Fibroblast of lung (primary cell): ENCODE measurements around the gene SYNDIG1. TPM values are rescaled to one million over a fixed set of nuclear protein-coding genes. Genes with fewer than 3 reads are reported as not detected.
"Not testable (repeated sequence)": the region's sequence is repeated elsewhere in the genome, so short reads cannot be mapped to it uniquely, and the experiment has no call there.

Source experiments
- DNase-seq, 2 donors: peaks; one replicate each; pipeline versions ENCODE4 v3.0.0 to v3.0.0-alpha.2; 2010; ENCODE audit warnings: low read depth in 2 of 2
- H2AFZ ChIP-seq: 2 replicates; pipeline ENCODE4 v1.5.1; 2012; ENCODE audit warnings: low read length, control low read depth, inconsistent platforms
- H3K27ac ChIP-seq: 2 replicates; pipeline ENCODE4 v1.5.1; 2011; ENCODE audit warnings: low read length, control low read depth; ENCODE audit not compliant: insufficient read depth
- H3K27me3 ChIP-seq: 2 replicates; pipeline ENCODE4 v1.5.1; 2011; ENCODE audit warnings: mild to moderate bottlenecking, low read length; ENCODE audit not compliant: control insufficient read depth, insufficient read depth
- H3K36me3 ChIP-seq: 2 replicates; pipeline ENCODE4 v1.5.1; 2011; ENCODE audit warnings: low read length; ENCODE audit not compliant: control insufficient read depth, insufficient read depth
- H3K4me1 ChIP-seq: 2 replicates; pipeline ENCODE4 v1.5.1; 2011; ENCODE audit warnings: low read length; ENCODE audit not compliant: control insufficient read depth, insufficient read depth; ENCODE audit errors: extremely low read depth
- H3K4me2 ChIP-seq: 2 replicates; pipeline ENCODE4 v1.5.1; 2011; ENCODE audit warnings: low read length, control low read depth; ENCODE audit not compliant: insufficient read depth; ENCODE audit errors: extremely low read depth
- H3K4me3 ChIP-seq, 4 experiments: fragments of 200-600 bp in 1 of 4; sonication (generic) in 1 of 4; replicated peaks in 1 of 4; 2 replicates each; pipeline ENCODE4 v1.5.1; 2011 to 2016; ENCODE audit warnings: low read length in 4 of 4, low read depth in 3 of 4, mild to moderate bottlenecking in 3 of 4, control low read depth in 2 of 4, inconsistent platforms in 1 of 4, mixed read lengths in 1 of 4; ENCODE audit not compliant: insufficient read depth in 1 of 4; ENCODE audit errors: control extremely low read depth in 1 of 4
- H3K79me2 ChIP-seq: 2 replicates; pipeline ENCODE4 v1.5.1; 2012; ENCODE audit warnings: mild to moderate bottlenecking, low read length, inconsistent platforms; ENCODE audit not compliant: control insufficient read depth, insufficient read depth
- H3K9ac ChIP-seq: 2 replicates; pipeline ENCODE4 v1.5.1; 2011; ENCODE audit warnings: mild to moderate bottlenecking, low read length, control low read depth; ENCODE audit not compliant: insufficient read depth
- H3K9me3 ChIP-seq: 2 replicates; pipeline ENCODE4 v1.5.1; 2012; ENCODE audit warnings: low read depth, low read length; ENCODE audit not compliant: control insufficient read depth, insufficient read depth
- H4K20me1 ChIP-seq: 2 replicates; pipeline ENCODE4 v1.5.1; 2011; ENCODE audit warnings: low read length; ENCODE audit not compliant: control insufficient read depth, insufficient read depth; ENCODE audit errors: extremely low read depth
- CTCF ChIP-seq, 2 donors: IDR thresholded peaks in 1 of 2; conservative IDR thresholded peaks in 1 of 2; 1 replicate in 1 of 2; 2 replicates in 1 of 2; pipeline ENCODE4 v1.5.1; 2011 to 2012; ENCODE audit warnings: low read length in 2 of 2, control low read depth in 1 of 2, inconsistent platforms in 1 of 2, low read depth in 1 of 2, mild to moderate bottlenecking in 1 of 2
- EZH2 ChIP-seq: IDR thresholded peaks from 2 replicates; pipeline ENCODE4 v1.5.1; 2012; ENCODE audit warnings: low read length, control low read depth, mild to moderate bottlenecking; ENCODE audit errors: missing control alignments
- polyA plus RNA-seq, 2 donors: library from polyadenylated mRNA; depleted of rRNA in 1 of 2; stranded (reverse) in 1 of 2; unstranded in 1 of 2; fragments of >200 nt; gene quantifications; 2 replicates each; pipeline ENCODE4 v1.2.1, GENCODE V29; 2011 to 2012; ENCODE audit warnings: missing spikeins in 1 of 2
- total RNA-seq: library from RNA; depleted of rRNA; stranded (reverse); fragments of >200 nt; gene quantifications from 2 replicates; pipeline ENCODE4 v1.2.1, GENCODE V29; 2014

Gene SYNDIG1
- total and polyA plus RNA-seq, 2 donors (not counting 1 experiment from before 2014, with no cell fraction given): 0.02 to 0.17 TPM

GRCh38 chr20:24506146-24506545 lies 36.7 kb downstream of the SYNDIG1 start:
- no peaks in the 10 kb centered on the region for H3K9me3 ChIP-seq
- peaks cover 2% of the 10 kb centered on the region for H3K4me1 ChIP-seq
- H3K27ac ChIP-seq: no peak overlapping the region
- H3K36me3 ChIP-seq: no peaks in the 10 kb centered on the region
- DNase-seq: no peak
- no peak overlapping the region for H2AFZ ChIP-seq
- no peak for TF ChIP-seq EZH2
- TF ChIP-seq CTCF (conservative IDR thresholded peaks at IDR 0.05 in 1 of 2, IDR thresholded peaks at IDR 0.05 in 1 of 2; ENCODE audit: low read depth in 1 of 2, low read length in 2 of 2): no peak
- H3K79me2 ChIP-seq: no peaks in the 10 kb centered on the region
- H3K9ac ChIP-seq: no peak overlapping the region
- no peak overlapping the region for H3K4me2 ChIP-seq
- H3K4me3 ChIP-seq: no peak overlapping the region
- no peaks in the 10 kb centered on the region for H3K27me3 ChIP-seq
- no peaks in the 10 kb centered on the region for H4K20me1 ChIP-seq

- H3K36me3 ChIP-seq: no peaks in the 10 kb centered on the region
- no peak overlapping the region for H3K9ac ChIP-seq
- H3K4me2 ChIP-seq: no peak overlapping the region
- H3K27ac ChIP-seq: no peak overlapping the region
- H4K20me1 ChIP-seq: no peaks in the 10 kb centered on the region
- no peak overlapping the region for H3K4me3 ChIP-seq
- H3K79me2 ChIP-seq: no peaks in the 10 kb centered on the region
- no peak for DNase-seq
- peaks cover 2% of the 10 kb centered on the region for H3K4me1 ChIP-seq
- H3K27me3 ChIP-seq: no peaks in the 10 kb centered on the region
- no peaks in the 10 kb centered on the region for H3K9me3 ChIP-seq
- no peak overlapping the region for H2AFZ ChIP-seq
- TF ChIP-seq EZH2 (no peak), CTCF (conservative IDR thresholded peaks at IDR 0.05 in 1 of 2, IDR thresholded peaks at IDR 0.05 in 1 of 2; ENCODE audit: low read depth in 1 of 2, low read length in 2 of 2) (no peak)
Measured at GRCh38 chr20:24506696-24507095, 37.3 kb downstream of the SYNDIG1 start.

GRCh38 chr20:24507182-24507853 lies 37.9 kb downstream of the SYNDIG1 start:
- no peak overlapping the region for H2AFZ ChIP-seq
- DNase-seq: no peak
- no peaks in the 10 kb centered on the region for H3K79me2 ChIP-seq
- H3K4me2 ChIP-seq: no peak overlapping the region
- no peaks in the 10 kb centered on the region for H4K20me1 ChIP-seq
- H3K9ac ChIP-seq: no peak overlapping the region
- H3K27ac ChIP-seq: no peak overlapping the region
- peaks cover 2% of the 10 kb centered on the region for H3K4me1 ChIP-seq
- no peaks in the 10 kb centered on the region for H3K36me3 ChIP-seq
- H3K27me3 ChIP-seq: no peaks in the 10 kb centered on the region
- H3K4me3 ChIP-seq: no peak overlapping the region
- TF ChIP-seq EZH2 (no peak), CTCF (conservative IDR thresholded peaks at IDR 0.05 in 1 of 2, IDR thresholded peaks at IDR 0.05 in 1 of 2; ENCODE audit: low read depth in 1 of 2, low read length in 2 of 2) (no peak)
- no peaks in the 10 kb centered on the region for H3K9me3 ChIP-seq

- H3K9ac ChIP-seq, DNase-seq, H3K4me2 ChIP-seq, H3K4me1 ChIP-seq, H4K20me1 ChIP-seq, H3K27ac ChIP-seq, H3K79me2 ChIP-seq, H2AFZ ChIP-seq, H3K36me3 ChIP-seq, H3K27me3 ChIP-seq, H3K4me3 ChIP-seq, H3K9me3 ChIP-seq: not testable (repeated sequence)
Measured at GRCh38 chr20:24512441-24512840, 43.0 kb downstream of the SYNDIG1 start.
